Neural progenitor cell (in vitro differentiated cells): ENCODE data around the gene MTCP1. TPM values are rescaled to one million over a fixed set of nuclear protein-coding genes. Genes with fewer than 3 reads are reported as not detected.

Experiments used
- DNase-seq: peaks from one replicate; pipeline ENCODE4 v3.0.0-alpha.2; 2016; ENCODE audit warnings: low spot score
- H2AFZ ChIP-seq: fragments of 200-600 bp; sonication (generic); replicated peaks from 2 replicates; pipeline ENCODE4 v1.6.1; 2016; ENCODE audit warnings: antibody characterized with exemption
- H3F3A ChIP-seq: fragments of 200-600 bp; sonication (generic); 2 replicates; pipeline ENCODE4 v1.6.1; 2016; ENCODE audit warnings: antibody characterized with exemption, low read depth
- H3K27ac ChIP-seq: fragments of 200-600 bp; sonication (generic); 2 replicates; pipeline ENCODE4 v1.5.1; 2016; ENCODE audit warnings: mild to moderate bottlenecking
- H3K27me3 ChIP-seq: fragments of 200-600 bp; sonication (generic); 2 replicates; pipeline ENCODE4 v1.6.1; 2016; ENCODE audit warnings: mild to moderate bottlenecking, moderate library complexity
- H3K36me3 ChIP-seq: fragments of 200-600 bp; sonication (generic); 2 replicates; pipeline ENCODE4 v1.5.1; 2016
- H3K4me1 ChIP-seq: fragments of 200-600 bp; sonication (generic); 2 replicates; pipeline ENCODE4 v1.6.1; 2016; ENCODE audit warnings: mixed run types
- H3K4me2 ChIP-seq: fragments of 200-600 bp; sonication (generic); 2 replicates; pipeline ENCODE4 v1.6.1; 2016
- H3K4me3 ChIP-seq: fragments of 200-600 bp; sonication (generic); 2 replicates; pipeline ENCODE4 v1.5.1; 2016
- H3K79me2 ChIP-seq: fragments of 200-600 bp; sonication (generic); 2 replicates; pipeline ENCODE4 v1.6.1; 2016; ENCODE audit warnings: low read depth
- H3K9ac ChIP-seq: fragments of 200-600 bp; sonication (generic); 2 replicates; pipeline ENCODE4 v1.6.1; 2016
- H3K9me3 ChIP-seq: fragments of 200-600 bp; sonication (generic); 2 replicates; pipeline ENCODE4 v1.5.1; 2016; ENCODE audit warnings: low read depth
- H4K20me1 ChIP-seq: fragments of 200-600 bp; sonication (generic); 2 replicates; pipeline ENCODE4 v1.6.1; 2016; ENCODE audit warnings: low read depth
- H3K27ac Mint-ChIP-seq: 3 replicates; pipeline ENCODE4 v1.8.0; 2021; ENCODE audit warnings: mixed read lengths
- H3K27me3 Mint-ChIP-seq: 2 replicates; pipeline ENCODE4 v1.8.0; 2022; ENCODE audit warnings: low read depth, mild to moderate bottlenecking, inconsistent platforms, moderate library complexity, mixed read lengths; ENCODE audit not compliant: insufficient read depth
- H3K36me3 Mint-ChIP-seq: 3 replicates; pipeline ENCODE4 v1.8.0; 2021; ENCODE audit warnings: mixed read lengths
- H3K4me1 Mint-ChIP-seq: 3 replicates; pipeline ENCODE4 v1.8.0; 2021; ENCODE audit warnings: mixed read lengths
- H3K4me3 Mint-ChIP-seq: 3 replicates; pipeline ENCODE4 v1.8.0; 2021; ENCODE audit warnings: mild to moderate bottlenecking, moderate library complexity, mixed read lengths
- H3K9me3 Mint-ChIP-seq: 3 replicates; pipeline ENCODE4 v1.8.0; 2020; ENCODE audit warnings: mixed read lengths
- CTCF ChIP-seq: fragments of 200-600 bp; sonication (generic); IDR thresholded peaks from 2 replicates; pipeline ENCODE4 v1.5.1; 2017; ENCODE audit warnings: antibody characterized with exemption, mild to moderate bottlenecking
- EZH2 ChIP-seq: fragments of 200-600 bp; sonication (generic); IDR thresholded peaks from 2 replicates; pipeline ENCODE4 v1.6.1; 2017; ENCODE audit warnings: antibody characterized with exemption, mild to moderate bottlenecking, moderate library complexity
- EZH2phosphoT487 ChIP-seq: fragments of 200-600 bp; sonication (generic); IDR thresholded peaks from 2 replicates; pipeline ENCODE4 v1.6.1; 2017; ENCODE audit warnings: antibody characterized with exemption
- total RNA-seq: library from RNA; depleted of rRNA; stranded (reverse); fragments of >200 nt; gene quantifications from 2 replicates; pipeline ENCODE4 v1.2.3, GENCODE V29; 2015; ENCODE audit warnings: low replicate concordance

Gene MTCP1
- total RNA-seq, 1 donor from 2014 or later, result 1.2 TPM

- peaks cover 12% of the 10 kb centered on the region for H3F3A ChIP-seq
- no peak within 1 kb of the TSS for H2AFZ ChIP-seq
- no peak within 1 kb of the TSS for H3K9ac ChIP-seq
- H3K36me3 ChIP-seq, result no peaks in the 10 kb centered on the region
- H3K27ac Mint-ChIP-seq, result no peak within 1 kb of the TSS
- H3K4me1 ChIP-seq, result no peaks in the 10 kb centered on the region
- H3K4me3 ChIP-seq, result no peak within 1 kb of the TSS
- peaks cover 3% of the 10 kb centered on the region for H3K9me3 Mint-ChIP-seq
- H3K27me3 ChIP-seq, result no peaks in the 10 kb centered on the region
- H4K20me1 ChIP-seq, result no peaks in the 10 kb centered on the region
- H3K27ac ChIP-seq, result no peak within 1 kb of the TSS
- H3K4me1 Mint-ChIP-seq, result no peaks in the 10 kb centered on the region
- TF ChIP-seq EZH2 (no peak), CTCF (no peak), EZH2phosphoT487 (no peak)
- H3K4me2 ChIP-seq, result no peak within 1 kb of the TSS
- no peaks in the 10 kb centered on the region for H3K36me3 Mint-ChIP-seq
- H3K4me3 Mint-ChIP-seq, result no peak within 1 kb of the TSS
- peaks cover under 1% of the 10 kb centered on the region for H3K79me2 ChIP-seq
- peaks cover 8% of the 10 kb centered on the region for H3K27me3 Mint-ChIP-seq
- DNase-seq, result no peak
- H3K9me3 ChIP-seq, result no peaks in the 10 kb centered on the region
Measured at GRCh38 chrX:155022585-155022984, 48.4 kb downstream of the MTCP1 start, which contains the start of gene F8. TSS of gene F8 (minus strand) at chrX:155022723. CDS start at chrX:155022552, 171 bp downstream.

DNA sequence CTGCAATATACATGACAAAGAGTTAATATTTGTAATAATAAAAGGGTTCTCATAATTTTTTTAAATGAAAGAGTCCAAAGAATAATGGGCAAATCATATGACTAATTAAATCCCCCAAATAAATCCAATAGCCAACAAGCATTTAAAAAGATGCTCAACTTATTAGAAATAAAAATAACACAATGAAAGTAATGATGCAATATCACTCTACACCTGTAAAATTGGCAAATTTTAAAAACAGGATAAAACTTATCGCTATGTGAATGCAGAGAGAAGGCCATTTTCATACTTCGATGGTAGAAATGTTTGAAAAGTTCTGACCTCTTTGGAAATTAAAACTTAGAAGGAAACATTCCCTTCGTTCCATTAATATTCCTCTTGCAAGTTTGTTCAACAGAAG lies 50.3 kb downstream of the MTCP1 start:
- Mint-ChIP-seq H3K9me3 (peaks cover 3% of the 10 kb centered on the region), H3K27ac (no peak overlapping the region), H3K4me3 (no peak overlapping the region)

More for the DNA sequence above, 50.3 kb downstream of the MTCP1 start:
- Mint-ChIP-seq H3K4me1 (no peaks in the 10 kb centered on the region), H3K36me3 (no peaks in the 10 kb centered on the region), H3K27me3 (peaks cover 8% of the 10 kb centered on the region)
- Histone ChIP-seq H3K27ac (no peak overlapping the region), H3K27me3 (no peaks in the 10 kb centered on the region), H3K4me1 (no peaks in the 10 kb centered on the region), H3K9me3 (no peaks in the 10 kb centered on the region), H4K20me1 (no peaks in the 10 kb centered on the region), H3K4me2 (no peak overlapping the region), H3K9ac (no peak overlapping the region), H3K36me3 (no peaks in the 10 kb centered on the region), H3K79me2 (no peaks in the 10 kb centered on the region), H2AFZ (no peak overlapping the region), H3K4me3 (no peak overlapping the region), H3F3A (no peaks in the 10 kb centered on the region)
- DNase-seq, result no peak
- TF ChIP-seq EZH2, result no peak
- TF ChIP-seq EZH2phosphoT487, result no peak
- no peak for TF ChIP-seq CTCF

Other genes starting within 250 kb of the MTCP1 start
- gene SMIM9, start 236.5 kb downstream of the MTCP1 start, total RNA-seq, result not detected in 2 replicates
- gene F8A1, start 184.8 kb downstream of the MTCP1 start, total RNA-seq, result 5.5 and 8.7 TPM in 2 replicates
- 4.8 and 9.8 TPM in 2 replicates for gene F8, start 48.4 kb downstream of the MTCP1 start, total RNA-seq
- gene FUNDC2, start 44.3 kb downstream of the MTCP1 start, total RNA-seq, result 58.8 and 70.9 TPM in 2 replicates
- 14.6 and 16.2 TPM in 2 replicates for gene CMC4, start within 50 bp of the MTCP1 start, total RNA-seq
- gene BRCC3, start 372 bp upstream of the MTCP1 start, total RNA-seq, result 12.0 and 18.9 TPM in 2 replicates
- 115 and 217 TPM in 2 replicates for gene VBP1, start 145.3 kb upstream of the MTCP1 start, total RNA-seq
- 6.3 and 8.7 TPM in 2 replicates for gene RAB39B, start 193.4 kb upstream of the MTCP1 start, total RNA-seq